NCI-H345 treated with DMSO at 0.1 percent for 48 hours (cell line): ENCODE data around the gene ASTL.
"Not testable (repeated sequence)": the region's sequence is repeated elsewhere in the genome, so short reads cannot be mapped to it uniquely, and the experiment has no call there.

ENCODE experiments used
- DNase-seq: peaks from one replicate; lab custom pipeline; 2025; ENCODE audit not compliant: unreplicated experiment; lab: John Stamatoyannopoulos, UW

Gene ASTL

GRCh38 chr2:96099861-96100798 lies 38.2 kb downstream of the ASTL start:
- no peak for DNase-seq

DNA sequence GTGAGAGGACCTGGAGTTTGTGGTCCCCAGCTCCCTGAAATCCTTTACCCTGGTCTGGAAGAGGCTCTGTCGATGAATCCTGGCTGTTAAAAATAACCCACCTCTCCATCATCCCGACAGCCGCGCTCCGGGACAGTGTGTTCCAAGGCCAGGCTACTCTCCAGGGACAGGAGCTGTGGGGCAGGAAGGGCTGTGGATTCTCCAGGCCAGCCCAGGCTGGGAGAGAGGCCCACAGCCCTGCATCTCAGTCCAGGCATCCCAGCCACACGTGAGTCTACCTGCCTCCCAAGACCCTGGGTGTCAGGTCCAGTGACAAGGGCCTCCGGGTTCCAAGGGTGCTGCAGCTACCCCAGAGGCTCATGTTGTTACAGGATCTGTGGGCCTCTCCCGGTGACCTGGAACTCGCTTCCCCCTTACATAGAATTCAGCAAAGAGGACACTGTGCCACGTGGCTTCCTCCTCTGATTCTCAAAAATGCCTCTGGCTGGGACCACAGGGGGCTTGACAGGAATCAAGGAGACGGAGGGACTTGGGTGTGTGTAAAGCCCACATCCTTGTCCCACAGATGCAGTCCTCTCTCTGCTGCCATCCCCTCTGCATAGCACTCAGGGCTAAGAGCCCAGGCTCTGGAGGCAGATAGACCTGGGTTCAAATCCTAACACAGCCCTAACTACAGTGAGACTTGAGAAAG lies 39.3 kb downstream of the ASTL start:
- DNase-seq: no peak

- DNase-seq: no peak
Observed at GRCh38 chr2:96097951-96098823, 40.1 kb downstream of the ASTL start.

- no peak for DNase-seq
Observed at GRCh38 chr2:96097441-96097840, 40.9 kb downstream of the ASTL start.

GRCh38 chr2:96095116-96095636 lies 43.1 kb downstream of the ASTL start:
- DNase-seq: peak; percentile 32

GRCh38 chr2:96093528-96093927 lies 44.8 kb downstream of the ASTL start:
- no peak for DNase-seq

- no peak for DNase-seq
Observed at GRCh38 chr2:96092951-96093350, 45.4 kb downstream of the ASTL start.

DNA sequence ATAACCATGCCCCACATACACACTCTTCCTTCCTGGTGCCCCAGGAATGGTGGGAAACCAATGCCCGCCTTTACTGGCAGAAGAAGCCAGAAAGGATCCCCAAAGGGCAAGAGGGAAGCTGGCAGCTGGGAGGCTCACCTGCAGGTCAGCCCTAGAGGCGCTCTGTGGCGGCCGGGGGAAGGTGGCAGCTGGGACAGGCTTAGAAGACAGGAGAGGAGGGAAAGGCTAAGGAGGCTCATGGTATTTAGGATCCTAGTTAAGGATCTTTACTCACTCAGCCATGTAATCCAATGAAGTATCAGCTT lies 45.8 kb downstream of the ASTL start:
- DNase-seq: no peak

DNA sequence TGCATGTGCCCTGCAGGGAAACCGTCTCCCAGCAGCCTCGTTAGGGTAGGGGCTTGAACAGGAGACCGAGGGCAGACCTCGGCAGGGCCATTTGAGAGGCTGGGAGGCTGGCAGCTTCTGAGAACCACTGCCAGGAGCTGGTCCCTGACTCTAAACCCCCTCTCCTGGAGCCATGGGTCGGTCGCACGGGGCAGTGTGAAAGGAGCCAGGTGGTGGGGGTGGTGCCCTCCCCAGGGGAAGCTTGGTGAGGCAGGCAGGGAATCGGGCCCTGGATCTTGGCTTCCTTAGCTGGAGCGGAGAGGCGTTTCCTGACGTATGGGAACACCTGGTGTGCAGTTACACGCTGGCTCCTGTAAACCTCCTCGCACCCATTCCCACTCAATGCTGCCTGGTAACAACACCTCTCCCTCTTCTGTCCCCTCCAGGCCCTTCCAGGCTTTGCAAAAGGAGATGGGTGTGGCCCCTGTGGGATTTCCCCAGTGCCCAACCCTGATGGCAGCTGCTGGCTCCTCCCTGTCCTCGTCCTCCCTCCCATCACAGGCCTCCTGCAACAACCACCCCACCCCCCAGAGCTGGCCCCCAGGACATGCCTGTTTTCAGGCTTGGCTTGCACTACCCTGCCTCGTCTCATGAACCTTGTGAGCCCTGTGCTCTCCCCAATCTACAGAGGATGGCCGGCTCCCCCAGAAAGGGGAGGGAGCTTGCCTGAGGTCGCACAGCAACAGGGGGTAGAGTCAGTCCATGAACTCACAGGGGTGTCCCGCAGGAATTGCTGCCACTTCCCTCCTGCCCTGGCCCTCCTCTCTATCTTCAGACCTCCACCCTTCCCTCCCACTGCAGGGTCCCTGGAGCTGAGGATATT lies 46.4 kb downstream of the ASTL start:
- peak; percentile 48 for DNase-seq

GRCh38 chr2:96091141-96091710 lies 47.1 kb downstream of the ASTL start:
- no peak for DNase-seq

DNA sequence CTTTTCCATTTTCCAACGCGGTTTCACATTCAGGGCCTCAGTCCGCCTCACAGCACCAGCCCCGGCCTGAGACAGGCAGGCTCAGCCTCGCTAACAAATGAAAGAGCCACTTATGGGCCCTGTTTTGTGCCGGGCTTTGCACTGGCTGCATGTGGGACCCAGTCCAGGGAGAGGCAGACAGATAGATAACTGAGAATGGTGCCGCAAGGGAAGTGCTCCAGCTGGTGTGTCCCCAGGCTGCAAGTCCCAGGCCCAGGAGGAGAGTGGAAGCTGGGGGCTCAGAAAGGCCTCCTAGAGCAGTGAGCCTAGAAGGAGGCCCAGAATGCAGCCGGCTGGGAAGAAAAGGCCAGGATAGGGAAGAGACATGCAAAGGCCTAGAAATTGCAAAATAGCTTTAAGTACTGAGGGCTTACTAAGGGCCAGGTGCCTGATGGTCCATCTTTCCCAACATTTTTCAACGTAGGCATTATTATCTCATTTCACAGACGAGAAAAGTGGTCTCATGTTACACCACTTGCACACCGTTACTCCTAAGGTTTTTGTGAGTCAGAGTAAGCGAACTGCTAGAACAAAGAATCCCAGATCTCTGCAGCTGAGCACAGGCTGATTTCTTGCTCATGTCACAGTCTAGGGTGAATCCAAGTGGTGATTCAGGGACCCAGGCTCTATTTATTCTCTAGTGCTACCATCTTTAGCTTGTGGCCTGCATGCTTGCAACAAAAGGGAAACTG lies 47.9 kb downstream of the ASTL start:
- DNase-seq: no peak

- no peak for DNase-seq
Observed at GRCh38 chr2:96089356-96090195, 48.7 kb downstream of the ASTL start.

GRCh38 chr2:96088340-96089335 lies 49.7 kb downstream of the ASTL start:
- DNase-seq: peak; percentile 22

- no peak for DNase-seq
Observed at GRCh38 chr2:96087130-96087529, 51.2 kb downstream of the ASTL start.

GRCh38 chr2:96085541-96086355 lies 52.6 kb downstream of the ASTL start:
- DNase-seq: no peak

DNA sequence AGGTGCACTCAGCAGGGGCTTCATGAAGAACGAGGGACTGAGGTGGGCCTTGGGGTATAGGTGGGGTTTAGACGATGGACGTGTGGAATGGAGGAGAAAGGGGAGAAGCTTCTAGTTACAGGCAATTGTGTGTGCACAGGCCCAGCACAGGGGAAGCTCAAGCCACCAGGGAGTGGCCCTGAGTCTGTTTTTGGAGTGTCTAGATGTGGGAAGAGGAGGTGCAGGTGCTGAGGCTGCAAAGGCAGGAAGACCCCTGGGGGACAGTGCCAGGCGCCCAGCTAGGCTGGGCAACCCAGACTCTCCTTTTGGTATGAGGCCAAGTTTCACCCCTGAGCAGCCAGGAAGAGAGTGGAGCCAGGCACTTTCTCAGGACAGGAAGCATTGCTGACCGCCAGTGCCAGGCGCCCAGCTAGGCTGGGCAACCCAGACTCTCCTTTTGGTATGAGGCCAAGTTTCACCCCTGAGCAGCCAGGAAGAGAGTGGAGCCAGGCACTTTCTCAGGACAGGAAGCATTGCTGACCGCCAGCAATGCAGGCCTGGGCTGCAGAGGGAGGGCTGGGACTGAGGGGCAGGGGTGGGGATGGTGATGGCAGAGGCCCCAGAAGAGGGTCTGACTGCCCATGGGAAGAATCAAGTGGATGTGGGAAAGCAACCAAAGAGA lies 53.3 kb downstream of the ASTL start:
- not testable (repeated sequence) for DNase-seq
